Bone marrow (tissue), 2 donors: ENCODE results near the gene CCDC77.

ENCODE experiments used
- DNase-seq, 2 donors: peaks; one replicate each; lab custom pipeline; 2025; lab: John Stamatoyannopoulos, UW

CCDC77 gene

GRCh38 chr12:452667-453210, 51.3 kb downstream of the CCDC77 start:
- no peak for DNase-seq

DNA sequence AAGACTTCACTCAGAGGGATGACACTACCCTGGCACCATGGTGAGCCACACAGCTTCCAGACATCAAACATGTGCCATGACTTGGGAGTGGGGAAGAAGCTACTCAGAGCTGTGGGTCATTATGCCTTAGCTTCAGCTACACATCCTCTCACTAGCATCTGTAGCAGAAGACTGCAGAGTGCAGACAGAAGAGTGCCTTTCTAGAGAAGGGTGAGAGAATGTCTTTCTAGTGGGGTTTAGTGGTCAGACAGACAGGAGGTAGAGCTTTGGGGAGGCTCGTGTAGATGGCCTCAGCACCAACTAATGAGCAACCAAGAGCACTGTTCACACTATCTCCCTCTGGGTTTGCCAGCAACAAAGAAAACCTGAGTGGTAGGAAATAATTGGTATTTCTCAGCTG, 53.4 kb downstream of the CCDC77 start:
- no peak for DNase-seq

GRCh38 chr12:455821-456220, 54.4 kb downstream of the CCDC77 start:
- DNase-seq = no peak

GRCh38 chr12:457676-458075, 56.2 kb downstream of the CCDC77 start:
- DNase-seq = no peak

DNA sequence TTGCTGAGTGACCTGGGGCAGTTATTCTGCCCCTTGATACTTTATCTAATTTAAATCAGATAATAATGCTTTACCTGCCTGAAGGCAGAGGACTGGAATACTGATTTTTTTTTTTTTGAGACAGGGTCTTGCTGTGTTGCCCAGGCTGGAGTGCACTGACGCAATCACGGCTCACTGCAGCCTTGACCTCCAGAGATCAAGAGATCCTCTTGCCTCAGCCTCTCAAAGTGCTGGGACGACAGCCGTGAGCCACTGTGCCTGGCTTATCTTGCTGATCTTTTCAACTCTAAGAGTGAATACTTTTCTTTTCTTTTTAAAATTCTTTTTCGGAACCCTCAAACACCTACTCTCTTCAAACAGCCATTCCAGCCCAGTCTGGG, 57.6 kb downstream of the CCDC77 start:
- no peak for DNase-seq

GRCh38 chr12:459430-460258, 58.2 kb downstream of the CCDC77 start, which contains the start of gene B4GALNT3:
Gene B4GALNT3, plus strand, starts transcription at chr12:459939. Its CDS starts 438 bp downstream, at chr12:460377.
- no peak for DNase-seq

- DNase-seq = peak in 1 of 2 donors; percentile 4
Measured at GRCh38 chr12:460261-461230, 59.1 kb downstream of the CCDC77 start.

DNA sequence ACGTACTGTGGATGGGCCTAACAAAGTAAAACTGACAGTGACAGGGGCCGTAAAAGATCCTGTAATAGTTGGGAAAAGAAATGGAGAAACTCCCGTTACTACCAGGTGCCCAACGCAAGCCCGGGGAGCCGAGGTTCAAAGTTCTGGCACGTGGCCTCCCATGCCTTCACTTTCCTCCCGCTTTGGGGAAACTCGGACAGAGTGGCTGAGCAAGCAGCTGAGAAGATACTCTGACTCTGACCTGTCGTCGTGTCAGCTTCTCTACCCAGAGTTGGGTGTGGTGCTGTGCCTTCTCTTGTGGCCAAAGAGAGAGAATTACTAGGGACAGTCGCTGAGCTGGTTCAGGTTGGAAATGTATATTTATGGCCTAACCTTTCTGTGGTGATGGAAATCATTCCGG, 60.0 kb downstream of the CCDC77 start:
- no peak for DNase-seq

- DNase-seq = no peak
Measured at GRCh38 chr12:462936-463705, 61.7 kb downstream of the CCDC77 start.

DNA sequence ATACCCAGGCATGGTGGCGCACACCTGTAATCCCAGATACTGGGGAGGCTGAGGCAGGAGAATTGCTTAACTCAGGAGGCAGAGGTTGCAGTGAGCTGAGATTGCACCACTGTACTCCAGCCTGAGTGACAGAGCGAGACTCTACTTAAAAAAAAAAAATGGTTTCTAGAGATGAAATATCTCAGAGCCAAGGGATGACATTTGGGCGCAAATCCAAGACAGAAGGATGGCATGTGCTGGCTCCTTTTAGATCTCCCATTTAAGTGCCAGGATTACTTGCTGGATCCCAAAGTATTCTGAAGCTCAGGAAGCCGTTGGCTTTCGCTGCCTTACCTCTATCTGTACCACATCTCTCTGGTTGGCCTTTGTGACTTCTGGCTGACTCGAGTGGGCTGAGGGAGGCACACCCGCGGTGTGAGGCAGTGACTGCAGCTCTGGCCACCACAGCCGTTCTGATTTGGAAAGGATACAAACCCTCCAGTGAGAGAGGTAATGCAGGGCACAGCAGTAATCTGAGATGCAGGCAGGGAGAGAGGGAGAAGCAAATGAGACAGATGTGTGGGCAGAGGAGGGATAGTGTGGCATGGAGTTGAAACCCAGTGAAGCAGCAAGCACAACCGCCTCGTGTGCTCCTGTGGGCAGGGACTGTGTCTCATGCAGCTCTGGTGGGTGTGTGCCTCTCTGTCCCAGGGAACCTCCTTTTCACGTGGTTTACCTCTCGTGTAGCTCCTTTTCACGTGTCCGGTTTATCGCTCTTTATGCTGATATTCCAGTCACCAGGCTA, 63.2 kb downstream of the CCDC77 start:
- DNase-seq = no peak

DNA sequence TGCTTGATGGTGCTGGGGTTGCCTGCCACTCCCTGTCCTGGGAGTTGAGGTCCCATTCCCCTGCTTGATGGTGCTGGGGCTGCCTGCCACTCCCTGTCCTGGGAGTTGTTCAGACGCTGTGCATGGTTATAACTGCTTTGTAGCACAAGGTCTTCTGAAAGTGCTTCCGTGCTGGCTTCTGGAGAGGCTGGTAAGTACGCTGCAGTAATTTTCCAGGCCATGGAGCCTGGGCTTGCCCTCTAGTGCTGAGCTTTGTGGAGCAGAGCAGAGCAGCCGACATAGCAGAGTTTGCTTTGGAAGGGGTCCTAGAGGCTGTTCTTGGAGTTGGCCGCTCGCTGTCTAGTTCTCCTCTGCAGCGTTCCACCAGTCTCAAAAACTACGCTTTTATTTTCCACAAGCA, 64.6 kb downstream of the CCDC77 start:
- no peak for DNase-seq

GRCh38 chr12:466762-467161, 65.3 kb downstream of the CCDC77 start:
- DNase-seq = no peak

DNA sequence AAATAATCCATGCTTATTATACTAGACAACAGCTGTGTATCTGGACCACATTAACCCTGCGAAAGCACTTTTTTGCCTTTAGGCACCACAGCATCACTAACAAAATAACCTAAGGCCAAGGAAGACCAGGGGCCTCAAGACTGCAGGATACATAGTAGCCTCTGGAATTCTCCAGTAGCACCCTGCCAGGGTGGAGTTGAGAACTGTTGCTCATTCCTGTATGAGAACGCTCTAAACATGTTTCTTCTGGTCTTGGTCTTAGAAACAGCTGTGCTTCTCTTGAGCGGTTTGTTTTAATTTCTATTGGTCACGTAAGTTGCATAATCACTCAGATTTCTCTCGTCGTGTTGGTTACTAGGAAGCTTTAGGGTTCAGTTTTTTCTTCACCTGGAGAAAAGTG, 66.1 kb downstream of the CCDC77 start:
- DNase-seq = no peak

- DNase-seq = no peak
Measured at GRCh38 chr12:468671-469389, 67.4 kb downstream of the CCDC77 start.

- DNase-seq = no peak
Measured at GRCh38 chr12:470133-470532, 68.7 kb downstream of the CCDC77 start.

DNA sequence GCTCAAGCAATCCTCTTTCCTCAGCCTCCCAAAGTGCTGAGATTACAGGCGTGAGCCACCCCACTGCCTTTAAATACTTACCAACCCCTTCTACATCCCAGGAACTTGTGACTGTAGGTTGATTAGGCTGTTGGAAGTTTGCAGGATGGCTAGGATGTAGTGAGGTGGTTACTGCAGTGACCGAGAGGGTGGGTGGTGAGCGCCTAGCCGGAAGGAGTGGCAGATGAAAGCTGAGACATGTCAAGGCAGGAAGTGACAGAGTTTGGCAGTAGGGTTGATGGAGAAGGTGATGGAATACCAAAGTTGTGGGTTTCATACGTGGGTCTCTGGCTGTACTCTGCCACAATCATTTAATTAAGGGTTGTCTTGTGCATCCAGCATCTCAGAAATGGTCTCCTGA, 71.8 kb downstream of the CCDC77 start:
- DNase-seq = no peak

- DNase-seq = no peak
Measured at GRCh38 chr12:473863-474577, 72.6 kb downstream of the CCDC77 start.

- DNase-seq = no peak
Measured at GRCh38 chr12:475286-475685, 73.8 kb downstream of the CCDC77 start.

DNA sequence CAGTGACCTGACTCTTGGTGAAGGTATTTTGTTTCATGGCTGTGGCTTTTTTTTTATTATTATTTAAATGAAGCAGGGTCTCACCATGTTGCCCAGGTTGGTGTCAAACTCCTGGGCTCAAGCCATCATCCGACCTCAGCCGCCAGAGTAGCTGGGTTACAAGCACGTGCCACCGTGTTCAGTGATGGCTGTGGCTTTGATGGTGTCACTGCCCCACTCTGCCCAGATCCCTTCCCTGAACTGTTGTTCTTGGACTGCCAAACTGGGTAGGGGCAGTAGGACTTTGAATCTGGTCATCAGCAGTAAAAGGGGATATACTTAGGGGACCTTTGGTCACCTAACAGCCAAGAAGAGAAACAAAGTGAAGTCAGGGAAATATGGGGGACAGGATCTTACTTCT, 77.7 kb downstream of the CCDC77 start:
- DNase-seq = no peak
